SK-N-SH treated with all-trans-retinoic acid at 6 μM for 48 hours (cell line): ENCODE data around the gene FYCO1.

Experiments
- ARNTL ChIP-seq: fragments of 450-650 bp; formaldehyde crosslinking; IDR thresholded peaks from 2 replicates; pipeline ENCODE4 v1.5.0; 2020; ENCODE audit warnings: low read depth, mild to moderate bottlenecking, moderate library complexity, borderline replicate concordance
- ESRRG ChIP-seq: fragments of 250-450 bp; sonication (Bioruptor Pico); IDR thresholded peaks from 2 replicates; pipeline ENCODE4 v1.6.1; 2021; ENCODE audit warnings: mild to moderate bottlenecking
- OSR1 ChIP-seq: fragments of 250-450 bp; sonication (Bioruptor Pico); IDR thresholded peaks from 2 replicates; pipeline ENCODE4 v1.8.0; 2022; ENCODE audit warnings: moderate library complexity, mild to moderate bottlenecking, inconsistent platforms
- ZFP3 ChIP-seq: fragments of 250-450 bp; sonication (Bioruptor Pico); IDR thresholded peaks from 2 replicates; pipeline ENCODE4 v1.5.0; 2020; ENCODE audit warnings: mild to moderate bottlenecking, moderate library complexity
- ZNF8 ChIP-seq: fragments of 450-650 bp; formaldehyde crosslinking; IDR thresholded peaks from 2 replicates; pipeline ENCODE4 v1.5.0; 2020; ENCODE audit warnings: mild to moderate bottlenecking, moderate library complexity
- TF ChIP-seq, protein P1 (sequence below): fragments of 250-450 bp; sonication (Bioruptor Pico); IDR thresholded peaks from 2 replicates; pipeline ENCODE4 v1.5.1; 2021; ENCODE audit warnings: mild to moderate bottlenecking, moderate library complexity
- TF ChIP-seq, protein P2 (sequence below): fragments of 250-450 bp; sonication (Bioruptor Pico); IDR thresholded peaks from 2 replicates; pipeline ENCODE4 v1.8.0; 2021; ENCODE audit warnings: low read depth, mild to moderate bottlenecking, moderate library complexity, borderline replicate concordance

GRCh38 chr3:46008058-46008457 lies 12.4 kb upstream of the FYCO1 start:
- no peak for TF ChIP-seq ARNTL (CRISPR knock-in tag)
- TF ChIP-seq, protein P1, sequence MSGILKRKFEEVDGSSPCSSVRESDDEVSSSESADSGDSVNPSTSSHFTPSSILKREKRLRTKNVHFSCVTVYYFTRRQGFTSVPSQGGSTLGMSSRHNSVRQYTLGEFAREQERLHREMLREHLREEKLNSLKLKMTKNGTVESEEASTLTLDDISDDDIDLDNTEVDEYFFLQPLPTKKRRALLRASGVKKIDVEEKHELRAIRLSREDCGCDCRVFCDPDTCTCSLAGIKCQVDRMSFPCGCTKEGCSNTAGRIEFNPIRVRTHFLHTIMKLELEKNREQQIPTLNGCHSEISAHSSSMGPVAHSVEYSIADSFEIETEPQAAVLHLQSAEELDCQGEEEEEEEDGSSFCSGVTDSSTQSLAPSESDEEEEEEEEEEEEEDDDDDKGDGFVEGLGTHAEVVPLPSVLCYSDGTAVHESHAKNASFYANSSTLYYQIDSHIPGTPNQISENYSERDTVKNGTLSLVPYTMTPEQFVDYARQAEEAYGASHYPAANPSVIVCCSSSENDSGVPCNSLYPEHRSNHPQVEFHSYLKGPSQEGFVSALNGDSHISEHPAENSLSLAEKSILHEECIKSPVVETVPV: no peak
- no peak for TF ChIP-seq ZNF8 (CRISPR knock-in tag)
- no peak for TF ChIP-seq ZFP3
- no peak for TF ChIP-seq OSR1
- TF ChIP-seq, protein P2, sequence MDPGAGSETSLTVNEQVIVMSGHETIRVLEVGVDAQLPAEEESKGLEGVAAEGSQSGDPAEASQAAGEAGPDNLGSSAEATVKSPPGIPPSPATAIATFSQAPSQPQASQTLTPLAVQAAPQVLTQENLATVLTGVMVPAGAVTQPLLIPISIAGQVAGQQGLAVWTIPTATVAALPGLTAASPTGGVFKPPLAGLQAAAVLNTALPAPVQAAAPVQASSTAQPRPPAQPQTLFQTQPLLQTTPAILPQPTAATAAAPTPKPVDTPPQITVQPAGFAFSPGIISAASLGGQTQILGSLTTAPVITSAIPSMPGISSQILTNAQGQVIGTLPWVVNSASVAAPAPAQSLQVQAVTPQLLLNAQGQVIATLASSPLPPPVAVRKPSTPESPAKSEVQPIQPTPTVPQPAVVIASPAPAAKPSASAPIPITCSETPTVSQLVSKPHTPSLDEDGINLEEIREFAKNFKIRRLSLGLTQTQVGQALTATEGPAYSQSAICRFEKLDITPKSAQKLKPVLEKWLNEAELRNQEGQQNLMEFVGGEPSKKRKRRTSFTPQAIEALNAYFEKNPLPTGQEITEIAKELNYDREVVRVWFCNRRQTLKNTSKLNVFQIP (CRISPR knock-in tag): no peak
- TF ChIP-seq ESRRG (CRISPR knock-in tag): no peak
